ENCODE measurements around the gene B2M.
"Not testable (repeated sequence)": the region's sequence is repeated elsewhere in the genome, so short reads cannot be mapped to it uniquely, and the experiment has no call there.

B2M gene

GRCh38 chr15:44718180-44718926 is 7.0 kb downstream of the B2M start:
- H3K4me3 ChIP-seq (replicated peaks in 1 of 2; ENCODE audit: low read depth in 2 of 2, low read length in 2 of 2) = no peak overlapping the region
- no peak for DNase-seq (ENCODE audit: low read depth in 2 of 2)
- no peak for TF ChIP-seq CTCF (IDR thresholded peaks at IDR 0.05; ENCODE audit: low read depth, low read length)

- no peak for TF ChIP-seq CTCF (IDR thresholded peaks at IDR 0.05; ENCODE audit: low read depth, low read length)
- DNase-seq (ENCODE audit: low read depth in 2 of 2) = no peak
- H3K4me3 ChIP-seq (replicated peaks in 1 of 2; ENCODE audit: low read depth in 2 of 2, low read length in 2 of 2) = no peak overlapping the region
Measured at GRCh38 chr15:44718927-44719292, 7.6 kb downstream of the B2M start.

- DNase-seq (ENCODE audit: low read depth in 2 of 2) = peak; percentile 30 to 38
- no peak overlapping the region for H3K4me3 ChIP-seq (replicated peaks in 1 of 2; ENCODE audit: low read depth in 2 of 2, low read length in 2 of 2)
- no peak for TF ChIP-seq CTCF (IDR thresholded peaks at IDR 0.05; ENCODE audit: low read depth, low read length)
Measured at GRCh38 chr15:44719293-44719999, 8.1 kb downstream of the B2M start.

GRCh38 chr15:44720000-44720435 is 8.7 kb downstream of the B2M start:
- not testable (repeated sequence) for DNase-seq (ENCODE audit: low read depth in 2 of 2); H3K4me3 ChIP-seq (replicated peaks in 1 of 2; ENCODE audit: low read depth in 2 of 2, low read length in 2 of 2)

GRCh38 chr15:44720460-44721176 is 9.3 kb downstream of the B2M start:
- DNase-seq (ENCODE audit: low read depth in 2 of 2) = no peak
- TF ChIP-seq CTCF (IDR thresholded peaks at IDR 0.05; ENCODE audit: low read depth, low read length) = no peak
- H3K4me3 ChIP-seq (replicated peaks in 1 of 2; ENCODE audit: low read depth in 2 of 2, low read length in 2 of 2) = no peak overlapping the region

GRCh38 chr15:44722011-44722410 is 10.7 kb downstream of the B2M start:
- DNase-seq (ENCODE audit: low read depth in 2 of 2) = no peak
- H3K4me3 ChIP-seq (replicated peaks in 1 of 2; ENCODE audit: low read depth in 2 of 2, low read length in 2 of 2) = no peak overlapping the region
- no peak for TF ChIP-seq CTCF (IDR thresholded peaks at IDR 0.05; ENCODE audit: low read depth, low read length)

- peak; percentile 30 to 51 for DNase-seq (ENCODE audit: low read depth in 2 of 2)
- H3K4me3 ChIP-seq (replicated peaks in 1 of 2; ENCODE audit: low read depth in 2 of 2, low read length in 2 of 2) = no peak overlapping the region
- no peak for TF ChIP-seq CTCF (IDR thresholded peaks at IDR 0.05; ENCODE audit: low read depth, low read length)
Measured at GRCh38 chr15:44726136-44726535, 14.8 kb downstream of the B2M start.

Measured in cardiac fibroblast (primary cell).